HG03108 (cell line): ENCODE measurements around the gene ZNF468.
A peak's percentile ranks its signal among the peaks of the same experiment; 100 is the strongest.
"Not testable (repeated sequence)": the region's sequence is repeated elsewhere in the genome, so short reads cannot be mapped to it uniquely, and the experiment has no call there.

Source experiments
- ATAC-seq: cut with Tn5 transposase; IDR thresholded peaks from one replicate; pipeline ENCODE4 v1.9.1; 2021; ENCODE audit warnings: moderate library complexity; ENCODE audit not compliant: unreplicated experiment

Gene ZNF468

GRCh38 chr19:52857378-52858191 lies at the start of gene ZNF468:
Gene ZNF468 (minus strand): TSS chr19:52857619. CDS start chr19:52854272, 3,347 bp downstream.
- ATAC-seq: peak; percentile 97

GRCh38 chr19:52904052-52904780 lies 46.8 kb upstream of the ZNF468 start:
- ATAC-seq: not testable (repeated sequence)

- no peak for ATAC-seq
Observed at GRCh38 chr19:52901842-52902241, 44.4 kb upstream of the ZNF468 start.

- ATAC-seq: not testable (repeated sequence)
Observed at GRCh38 chr19:52898596-52898995, 41.2 kb upstream of the ZNF468 start.

- ATAC-seq: no peak
Observed at GRCh38 chr19:52898101-52898500, 40.7 kb upstream of the ZNF468 start.

GRCh38 chr19:52897138-52897935 lies 39.9 kb upstream of the ZNF468 start, which contains the start of gene ZNF320:
Gene ZNF320 (minus strand): TSS chr19:52897635. CDS start chr19:52890255, 7,380 bp downstream.
- ATAC-seq: peak; percentile 98

GRCh38 chr19:52896431-52897137 lies 39.2 kb upstream of the ZNF468 start:
- ATAC-seq: no peak

GRCh38 chr19:52891336-52891735 lies 33.9 kb upstream of the ZNF468 start:
- no peak for ATAC-seq

GRCh38 chr19:52889931-52890330 lies 32.5 kb upstream of the ZNF468 start:
- no peak for ATAC-seq

- no peak for ATAC-seq
Observed at GRCh38 chr19:52889076-52889475, 31.7 kb upstream of the ZNF468 start.

- no peak for ATAC-seq
Observed at GRCh38 chr19:52880895-52881389, 23.5 kb upstream of the ZNF468 start.

- not testable (repeated sequence) for ATAC-seq
Observed at GRCh38 chr19:52872996-52873395, 15.6 kb upstream of the ZNF468 start.

GRCh38 chr19:52871466-52871865 lies 14.0 kb upstream of the ZNF468 start:
- ATAC-seq: no peak

GRCh38 chr19:52868031-52868430 lies 10.6 kb upstream of the ZNF468 start:
- not testable (repeated sequence) for ATAC-seq

GRCh38 chr19:52856540-52857377 lies 660 bp downstream of the ZNF468 start:
- peak; percentile 5 for ATAC-seq

- not testable (repeated sequence) for ATAC-seq
Observed at GRCh38 chr19:52847352-52847751, 10.1 kb downstream of the ZNF468 start.

GRCh38 chr19:52840825-52841465 lies 16.5 kb downstream of the ZNF468 start:
- not testable (repeated sequence) for ATAC-seq

GRCh38 chr19:52834289-52834688 lies 23.1 kb downstream of the ZNF468 start:
- not testable (repeated sequence) for ATAC-seq

- ATAC-seq: not testable (repeated sequence)
Observed at GRCh38 chr19:52833541-52833940, 23.9 kb downstream of the ZNF468 start.
